ENCODE measurements around the gene MUSTN1.

GRCh38 chr3:52879581-52879980 is 44.8 kb upstream of the MUSTN1 start:
- TF ChIP-seq CTCF (IDR thresholded peaks at IDR 0.05; ENCODE audit: low read length) (no peak), EZH2 (IDR thresholded peaks at IDR 0.05; ENCODE audit: borderline replicate concordance, low read length) (no peak)
